ENCODE results near the gene SYTL3.
A peak's percentile ranks its signal among the peaks of the same experiment; 100 is the strongest.

The SYTL3 gene

GRCh38 chr6:158801655-158802294 is 151.9 kb downstream of the SYTL3 start:
- no peak for DNase-seq

DNA sequence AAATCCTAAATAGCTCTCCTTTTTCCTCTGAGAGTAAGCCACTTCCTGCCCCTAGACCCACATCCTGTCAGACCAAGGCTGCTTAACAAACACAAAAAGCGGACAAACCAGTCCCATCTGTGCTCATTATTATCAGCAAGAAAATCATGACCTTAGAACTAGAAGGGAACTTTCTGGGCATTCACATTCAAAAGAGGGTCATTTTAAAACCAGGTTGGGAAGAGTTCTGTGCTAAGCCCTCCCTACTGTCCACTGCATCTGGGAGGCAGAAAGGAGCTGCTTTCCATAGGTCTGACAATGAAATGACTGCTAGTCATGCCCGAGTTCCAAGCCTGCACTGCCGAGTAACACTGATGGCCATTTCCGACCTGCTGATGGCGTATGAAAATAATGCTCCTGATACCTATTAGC is 153.9 kb downstream of the SYTL3 start:
- peak; percentile 85 for DNase-seq

GRCh38 chr6:158804207-158804606 is 154.4 kb downstream of the SYTL3 start:
- DNase-seq = no peak

DNA sequence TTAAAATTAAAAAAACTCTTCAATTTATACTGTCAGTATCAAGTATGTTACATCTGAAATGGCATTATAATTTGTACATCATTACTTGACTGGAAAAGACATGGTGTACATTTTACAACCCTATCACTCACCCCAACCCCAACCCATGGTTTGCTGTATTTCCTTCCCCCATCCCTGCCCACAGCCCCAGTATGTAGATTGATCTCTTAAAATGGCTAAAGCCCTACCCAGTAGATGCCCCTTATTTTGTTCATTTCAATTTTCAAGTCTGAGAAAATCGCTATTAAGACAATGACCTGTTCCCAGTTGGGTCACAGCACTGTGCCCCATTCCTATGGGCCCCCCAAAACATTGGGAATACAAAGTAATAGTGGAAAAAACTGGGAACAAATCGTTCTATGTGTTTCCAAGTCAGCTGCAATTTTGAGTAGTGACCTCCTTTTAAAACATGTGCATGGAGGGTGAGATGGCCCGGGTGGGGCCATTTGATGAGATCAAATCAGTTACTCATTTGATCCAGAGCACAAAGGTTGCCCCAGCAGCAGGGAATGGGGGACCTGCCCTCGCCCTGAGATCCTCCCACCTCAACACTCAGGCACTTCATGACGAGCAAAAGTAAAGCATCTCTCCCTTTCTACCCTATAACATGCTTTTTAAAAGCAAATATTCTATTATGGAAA is 156.0 kb downstream of the SYTL3 start:
- DNase-seq = no peak

- DNase-seq = no peak
Measured at GRCh38 chr6:158807515-158808441, 157.9 kb downstream of the SYTL3 start.

DNA sequence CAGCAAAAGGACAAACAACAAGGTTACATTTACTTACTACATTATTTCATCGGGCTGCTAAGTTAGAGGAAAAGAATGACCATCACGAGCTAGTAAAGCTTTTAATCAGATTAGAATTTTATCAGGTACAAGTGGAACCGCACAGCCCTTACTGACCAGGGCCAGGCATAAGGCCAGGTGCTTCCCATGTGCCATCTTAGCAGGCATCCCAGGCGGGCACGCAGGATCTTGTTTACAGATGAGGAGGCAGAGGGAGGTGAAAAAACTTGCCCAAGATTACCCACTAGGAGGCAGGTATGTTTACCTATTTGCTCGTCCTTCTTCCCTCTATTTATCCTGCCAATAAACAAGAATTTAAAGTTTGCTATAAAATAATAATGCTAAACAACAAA is 158.6 kb downstream of the SYTL3 start:
- DNase-seq = no peak

DNA sequence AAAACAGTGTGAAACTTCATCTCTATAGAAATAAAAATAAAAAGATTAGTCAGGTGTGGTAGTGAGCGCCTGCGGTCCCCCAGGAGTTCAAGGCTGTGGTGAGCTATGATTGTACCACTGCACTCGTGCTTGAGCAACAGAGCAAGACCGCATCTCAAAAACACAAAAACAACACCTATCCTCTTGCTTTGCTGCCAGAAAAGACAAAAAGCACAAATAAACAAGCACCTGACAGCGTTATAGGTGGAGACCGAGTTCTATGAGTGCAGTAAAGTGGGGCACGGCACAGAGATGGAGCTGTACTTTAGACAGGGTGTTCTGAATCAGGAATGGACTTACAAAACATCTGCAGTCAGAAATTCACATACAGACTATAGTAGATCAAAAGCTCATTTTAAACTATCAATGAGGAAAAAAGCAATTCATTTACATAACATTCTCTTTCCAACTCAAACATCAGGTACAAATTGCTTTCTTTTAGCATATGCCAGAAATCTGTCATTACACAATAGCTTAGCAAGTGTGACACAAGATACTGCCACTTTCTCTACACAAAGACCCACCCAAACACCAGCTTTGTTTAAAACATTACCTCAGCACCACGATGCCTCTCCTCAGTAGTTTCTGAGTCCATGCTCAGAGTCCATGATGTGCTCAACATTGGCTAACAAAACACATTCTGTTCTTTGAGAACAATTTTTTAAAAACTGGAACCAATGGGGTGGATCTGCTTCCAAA is 159.3 kb downstream of the SYTL3 start:
- no peak for DNase-seq

DNA sequence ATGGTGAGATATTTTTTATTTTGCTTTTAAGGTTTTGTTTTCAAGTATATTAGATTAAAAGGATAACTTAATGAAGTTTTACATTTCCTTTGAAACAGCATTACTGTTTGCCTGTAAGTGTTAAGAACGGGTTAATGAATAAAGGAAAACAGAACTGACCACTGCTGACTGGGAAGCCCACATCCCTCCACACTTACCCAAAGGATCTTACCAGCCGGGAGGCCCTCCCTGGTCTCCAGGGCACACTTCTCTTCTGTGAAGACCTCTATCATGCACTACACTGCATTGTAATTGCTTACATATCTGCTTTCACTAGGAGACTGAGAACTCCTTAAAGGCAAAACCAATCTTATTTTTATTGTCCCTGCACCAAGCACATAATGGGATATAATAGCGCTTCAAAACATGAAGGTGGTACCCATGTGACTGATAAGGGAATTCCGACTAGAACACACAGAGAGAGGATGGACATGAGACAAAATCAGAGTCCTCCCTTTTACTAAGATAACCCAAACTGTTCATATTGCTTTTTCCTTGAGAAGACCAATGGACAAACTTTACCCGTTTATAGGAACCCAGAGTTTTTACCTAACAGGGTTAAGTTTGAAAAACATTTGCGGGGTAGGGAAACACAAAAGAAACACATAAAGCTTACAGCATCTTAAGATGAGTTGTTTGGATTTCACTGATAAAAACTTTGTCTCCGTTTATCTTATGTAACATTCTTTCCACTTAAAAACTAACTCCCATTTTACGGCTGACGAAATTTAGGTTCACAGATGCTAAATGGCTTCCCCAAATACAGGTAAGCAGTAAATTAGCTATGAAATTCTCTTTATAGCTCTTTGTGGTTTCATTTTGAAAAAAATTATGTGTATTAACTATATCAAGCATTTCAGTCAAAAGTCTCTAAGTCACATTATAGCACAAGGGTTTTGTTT is 160.6 kb downstream of the SYTL3 start:
- DNase-seq = no peak

GRCh38 chr6:158812611-158813010 is 162.8 kb downstream of the SYTL3 start:
- no peak for DNase-seq

- no peak for DNase-seq
Measured at GRCh38 chr6:158813032-158813431, 163.2 kb downstream of the SYTL3 start.
